ENCODE measurements around the gene HOXB6.

Gene HOXB6

DNA sequence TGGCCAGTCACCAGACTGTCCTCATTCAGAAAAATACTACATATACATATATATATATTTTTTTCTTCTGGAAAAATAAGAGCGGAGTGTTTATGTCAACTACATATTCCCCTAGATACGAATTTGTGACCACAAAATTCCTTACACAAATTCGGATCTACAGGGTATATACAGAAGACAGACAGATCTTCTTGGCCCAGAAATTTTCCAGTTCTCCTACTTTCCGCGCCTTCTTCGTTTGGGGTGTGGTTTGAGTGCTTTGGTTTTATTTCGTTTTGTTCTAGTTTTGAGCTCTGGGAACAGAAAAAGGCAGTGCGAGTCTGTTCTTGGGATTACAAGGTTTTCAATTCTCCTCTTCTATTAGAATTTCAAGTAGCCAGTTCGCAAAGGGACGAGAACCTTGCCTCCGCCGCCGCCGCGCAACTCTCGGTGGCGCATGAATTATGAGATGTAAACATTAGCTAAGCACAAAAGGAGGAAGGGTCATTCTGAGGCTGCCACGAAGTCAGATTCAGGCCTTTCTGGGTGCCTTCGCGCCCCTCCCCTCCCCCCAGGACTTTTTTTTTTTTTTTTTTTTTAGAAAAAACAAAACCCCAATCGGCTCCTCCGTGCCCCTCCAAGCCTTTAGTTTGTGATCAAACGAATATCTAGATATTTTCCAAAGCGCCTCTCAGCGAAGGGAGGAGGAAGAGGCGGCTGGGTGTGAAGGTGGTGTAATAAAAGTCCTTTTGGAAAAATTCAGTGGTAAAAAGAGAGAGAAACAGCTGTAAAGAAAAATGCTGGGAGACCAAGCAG lies 24.8 kb downstream of the HOXB6 start:
- Histone ChIP-seq H3K27me3 (peaks cover 8 to 53% of the 10 kb centered on the region in 2 donors), H3K27ac (no peak overlapping the region), H3K9me3 (no peaks in the 10 kb centered on the region), H3K4me3 (no peak overlapping the region), H3K4me1 (peaks cover 0 to 39% (median 22%) of the 10 kb centered on the region in 4 donors), H3K36me3 (no peaks in the 10 kb centered on the region)
- no peak for DNase-seq
- intact Hi-C loops (cut with DNase I; ENCODE audit: low total_unique reads), result no loop called here
- TF ChIP-seq, protein P1, sequence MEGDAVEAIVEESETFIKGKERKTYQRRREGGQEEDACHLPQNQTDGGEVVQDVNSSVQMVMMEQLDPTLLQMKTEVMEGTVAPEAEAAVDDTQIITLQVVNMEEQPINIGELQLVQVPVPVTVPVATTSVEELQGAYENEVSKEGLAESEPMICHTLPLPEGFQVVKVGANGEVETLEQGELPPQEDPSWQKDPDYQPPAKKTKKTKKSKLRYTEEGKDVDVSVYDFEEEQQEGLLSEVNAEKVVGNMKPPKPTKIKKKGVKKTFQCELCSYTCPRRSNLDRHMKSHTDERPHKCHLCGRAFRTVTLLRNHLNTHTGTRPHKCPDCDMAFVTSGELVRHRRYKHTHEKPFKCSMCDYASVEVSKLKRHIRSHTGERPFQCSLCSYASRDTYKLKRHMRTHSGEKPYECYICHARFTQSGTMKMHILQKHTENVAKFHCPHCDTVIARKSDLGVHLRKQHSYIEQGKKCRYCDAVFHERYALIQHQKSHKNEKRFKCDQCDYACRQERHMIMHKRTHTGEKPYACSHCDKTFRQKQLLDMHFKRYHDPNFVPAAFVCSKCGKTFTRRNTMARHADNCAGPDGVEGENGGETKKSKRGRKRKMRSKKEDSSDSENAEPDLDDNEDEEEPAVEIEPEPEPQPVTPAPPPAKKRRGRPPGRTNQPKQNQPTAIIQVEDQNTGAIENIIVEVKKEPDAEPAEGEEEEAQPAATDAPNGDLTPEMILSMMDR (IDR thresholded peaks at IDR 0.05), result no peak

DNA sequence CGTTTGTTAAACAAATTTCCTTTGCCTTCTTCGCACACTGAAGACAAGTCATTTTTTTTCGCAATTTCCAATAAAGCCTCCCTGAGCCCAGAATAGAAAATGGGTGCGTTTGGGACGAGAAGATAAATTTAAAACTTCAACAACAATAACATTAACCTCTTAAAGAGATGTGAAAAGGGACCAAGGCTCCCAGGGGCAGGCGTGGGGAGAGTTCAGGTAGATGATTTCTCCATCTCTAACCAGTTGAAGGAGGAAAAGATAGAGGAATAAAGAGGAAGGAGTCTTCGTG lies 25.4 kb downstream of the HOXB6 start:
- intact Hi-C loops (cut with DNase I; ENCODE audit: low total_unique reads), result no loop called here

DNA sequence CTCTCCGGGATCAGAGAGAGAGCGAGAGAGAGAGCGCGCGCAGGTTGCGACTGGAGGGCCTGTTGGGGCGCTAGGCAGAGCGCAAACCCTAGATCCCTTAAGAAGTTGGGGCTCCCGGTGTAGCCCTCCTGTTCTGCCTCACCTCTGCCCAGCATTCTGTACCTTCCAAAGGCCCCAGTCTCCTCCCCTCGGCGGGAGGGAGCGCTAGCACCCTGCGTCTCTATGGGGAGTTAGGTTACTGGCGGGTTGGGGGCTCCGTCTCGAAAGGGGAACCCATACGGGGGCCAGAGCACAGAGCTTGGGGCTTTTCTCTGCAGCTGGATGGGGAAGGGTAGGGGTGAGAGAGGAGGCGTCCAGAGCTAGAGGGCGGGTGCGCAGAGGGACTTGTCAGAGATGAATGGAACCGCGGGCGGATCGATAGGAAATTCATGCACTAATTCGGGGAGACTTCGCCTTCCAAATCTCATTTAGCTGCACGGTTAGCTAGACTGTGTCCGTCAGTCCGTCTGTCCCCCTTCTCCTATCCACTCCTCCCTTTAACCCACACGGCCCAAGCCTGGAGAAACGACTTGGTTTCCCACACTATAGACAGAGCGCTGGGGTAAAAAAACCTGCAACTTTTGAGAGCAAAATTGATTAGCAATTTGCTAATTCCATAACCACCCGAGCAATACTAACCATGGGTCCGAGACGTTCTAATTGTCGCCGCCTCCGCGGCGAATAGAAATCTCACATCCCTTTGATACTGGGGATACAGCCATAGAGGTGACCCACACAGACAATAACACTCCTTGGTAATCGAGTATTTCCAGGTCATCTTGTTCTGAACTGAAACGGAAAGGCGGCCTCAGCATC lies 25.9 kb downstream of the HOXB6 start:
- Histone ChIP-seq H3K9me3 (no peaks in the 10 kb centered on the region), H3K27ac (peak overlapping the region in 1 of 2 donors; percentile 75), H3K4me3 (peak overlapping the region; percentile 51 to 60), H3K27me3 (peaks cover 8 to 53% of the 10 kb centered on the region in 2 donors), H3K36me3 (no peaks in the 10 kb centered on the region), H3K4me1 (peaks cover 0 to 34% (median 18%) of the 10 kb centered on the region in 4 donors)
- intact Hi-C loops (cut with DNase I; ENCODE audit: low total_unique reads), result no loop called here
- DNase-seq, result no peak
- TF ChIP-seq, protein P1 (IDR thresholded peaks at IDR 0.05), result no peak

More for the DNA sequence above, 25.4 kb downstream of the HOXB6 start:
- no peaks in the 10 kb centered on the region for H3K9me3 ChIP-seq
- no peaks in the 10 kb centered on the region for H3K36me3 ChIP-seq
- H3K27ac ChIP-seq, result no peak overlapping the region
- TF ChIP-seq, protein P1 (IDR thresholded peaks at IDR 0.05), result no peak
- H3K4me1 ChIP-seq, result peaks cover 0 to 34% (median 18%) of the 10 kb centered on the region in 4 donors
- DNase-seq, result no peak
- no peak overlapping the region for H3K4me3 ChIP-seq
- peaks cover 8 to 53% of the 10 kb centered on the region in 2 donors for H3K27me3 ChIP-seq

DNA sequence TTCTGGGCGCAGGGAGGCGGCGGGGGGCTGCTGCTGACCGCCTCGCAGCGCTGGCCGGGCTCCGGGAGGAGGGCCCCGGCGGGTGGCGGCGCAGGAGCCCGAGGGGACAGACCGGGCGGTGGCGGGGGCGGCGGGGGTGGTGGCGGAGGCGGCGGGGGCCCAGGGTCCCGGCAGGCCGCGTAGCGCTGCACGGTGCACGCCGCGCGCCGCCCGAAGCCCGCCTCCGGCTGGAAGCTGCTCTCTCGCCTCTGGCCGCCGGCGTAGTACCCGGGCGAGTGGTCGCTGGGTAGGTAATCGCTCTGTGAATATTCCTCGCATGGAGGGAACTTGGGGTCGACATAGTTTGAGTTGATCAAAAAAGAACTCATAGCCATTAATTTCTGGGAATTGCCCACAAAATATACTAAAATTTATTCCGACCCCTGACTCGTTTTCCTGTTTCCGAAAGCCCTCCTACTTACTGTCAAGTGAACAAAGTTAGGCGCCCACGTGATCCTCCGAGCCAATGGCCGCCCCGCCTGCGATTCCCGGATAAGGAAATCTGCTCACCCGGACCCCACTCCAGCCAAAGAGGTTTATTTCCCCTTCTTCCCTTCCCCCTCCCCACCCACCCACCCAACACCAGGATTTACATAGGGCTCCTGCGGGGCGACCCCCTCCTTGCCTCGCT lies 26.7 kb downstream of the HOXB6 start, which contains the start of gene HOXB4:
HOXB4 (minus strand) TSS at position 405 of the 670 bp plus-strand sequence; CDS start at position 374, 31 bp downstream.
- Histone ChIP-seq H3K27me3 (peaks cover 8 to 53% of the 10 kb centered on the region in 2 donors), H3K27ac (peak within 1 kb of the TSS; percentile 24 to 75), H3K4me3 (peak within 1 kb of the TSS; percentile 51 to 60), H3K36me3 (no peaks in the 10 kb centered on the region), H3K9me3 (no peaks in the 10 kb centered on the region), H3K4me1 (peaks cover 0 to 34% (median 18%) of the 10 kb centered on the region in 4 donors)
- TF ChIP-seq, protein P1 (IDR thresholded peaks at IDR 0.05), result no peak
- DNase-seq, result peak in 1 of 2 donors; percentile 76
- intact Hi-C loops (cut with DNase I; ENCODE audit: low total_unique reads), result no loop called here

DNA sequence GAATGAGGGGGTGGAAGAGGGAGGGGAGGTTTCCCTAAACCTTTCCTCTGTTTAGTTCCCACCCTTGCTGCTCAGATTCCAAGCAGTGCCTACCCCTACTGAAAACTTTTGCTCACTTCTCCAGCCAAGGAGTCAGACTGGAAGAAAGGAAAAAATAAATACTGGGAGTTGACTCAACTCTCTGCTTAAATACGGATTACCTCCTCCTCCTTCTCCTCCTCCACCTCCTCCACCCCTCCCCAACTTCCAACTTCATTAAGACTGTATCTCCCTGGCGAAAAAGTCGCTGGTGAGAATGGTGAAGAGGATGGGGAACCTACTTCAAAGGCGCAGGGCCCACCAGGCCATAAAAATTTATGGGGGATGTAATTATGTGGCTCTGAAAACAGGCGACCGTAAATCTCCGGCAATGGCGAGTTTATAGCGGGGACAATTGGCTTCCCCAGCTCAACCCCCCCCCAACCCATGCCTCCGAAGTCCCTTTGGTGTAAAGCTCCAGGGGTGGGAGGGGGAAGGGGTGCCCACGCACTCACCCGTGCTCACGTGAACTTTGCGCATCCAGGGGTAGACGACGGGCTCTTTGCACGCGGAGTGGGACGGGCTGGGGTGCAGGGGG lies 27.3 kb downstream of the HOXB6 start:
- Histone ChIP-seq H3K4me3 (peak overlapping the region; percentile 51 to 60), H3K36me3 (no peaks in the 10 kb centered on the region), H3K4me1 (peaks cover 0 to 34% (median 20%) of the 10 kb centered on the region in 4 donors), H3K9me3 (no peaks in the 10 kb centered on the region), H3K27ac (peak overlapping the region; percentile 24 to 75), H3K27me3 (peaks cover 8 to 48% of the 10 kb centered on the region in 2 donors)
- DNase-seq, result no peak
- TF ChIP-seq, protein P1 (IDR thresholded peaks at IDR 0.05), result no peak
- intact Hi-C loops (cut with DNase I; ENCODE audit: low total_unique reads), result no loop called here
